Naive B cell (primary cell): ENCODE data around the gene CHTF18. TPM values are rescaled to one million over a fixed set of nuclear protein-coding genes. Genes with fewer than 3 reads are reported as not detected.
"Not testable (repeated sequence)": the region's sequence is repeated elsewhere in the genome, so short reads cannot be mapped to it uniquely, and the experiment has no call there.

Experiments used
- ATAC-seq, 2 donors: fragments of 150-1000 bp; cut with Tn5 transposase; 2 replicates each; pipeline ENCODE4 v1.10.0; 2021; ENCODE audit warnings: low read depth in 2 of 2, mild to moderate bottlenecking in 2 of 2, moderate library complexity in 2 of 2
- DNase-seq: peaks from one replicate; pipeline ENCODE4 v3.0.0; 2022
- H3K27ac Mint-ChIP-seq, 6 donors: one replicate each; pipeline ENCODE4 v1.8.0; 2020 to 2022; ENCODE audit warnings: mild to moderate bottlenecking in 6 of 6, mixed read lengths in 6 of 6, moderate library complexity in 5 of 6, inconsistent platforms in 2 of 6
- H3K27me3 Mint-ChIP-seq, 3 donors: one replicate each; pipeline ENCODE4 v1.8.0; 2021 to 2022; ENCODE audit warnings: mixed read lengths in 3 of 3, mild to moderate bottlenecking in 1 of 3
- H3K36me3 Mint-ChIP-seq, 2 donors: one replicate each; pipeline ENCODE4 v1.8.0; 2020 to 2022; ENCODE audit warnings: mixed read lengths in 2 of 2, inconsistent platforms in 1 of 2, mild to moderate bottlenecking in 1 of 2
- H3K4me1 Mint-ChIP-seq, 3 donors: one replicate each; pipeline ENCODE4 v1.8.0; 2020 to 2022; ENCODE audit warnings: mixed read lengths in 3 of 3, inconsistent platforms in 1 of 3, mild to moderate bottlenecking in 1 of 3, moderate library complexity in 1 of 3
- H3K4me3 Mint-ChIP-seq, 8 donors: one replicate each; pipeline ENCODE4 v1.8.0; 2020 to 2022; ENCODE audit warnings: mild to moderate bottlenecking in 8 of 8, mixed read lengths in 8 of 8, moderate library complexity in 8 of 8, inconsistent platforms in 2 of 8
- H3K9me3 Mint-ChIP-seq, 7 donors: one replicate each; pipeline ENCODE4 v1.8.0; 2020 to 2022; ENCODE audit warnings: mixed read lengths in 7 of 7, mild to moderate bottlenecking in 5 of 7, inconsistent platforms in 2 of 7, moderate library complexity in 1 of 7
- polyA plus RNA-seq, 6 donors: library from polyadenylated mRNA; unstranded; fragments of 300-500 nt; fragmentation: Illumina TruSeq; gene quantifications; one replicate each; pipeline ENCODE4 v1.2.3, GENCODE V29; 2021; ENCODE audit warnings: low read depth in 6 of 6

CHTF18 gene
- polyA plus RNA-seq, 6 donors from 2014 or later, result 3.4 to 8.4 (median 4.6) TPM

- Mint-ChIP-seq H3K9me3 (peaks cover 0 to 6% (median 4%) of the 10 kb centered on the region in 7 donors), H3K4me1 (peaks cover 8 to 29% (median 12%) of the 10 kb centered on the region in 3 donors), H3K27ac (no peak overlapping the region), H3K27me3 (peaks cover 2 to 12% (median 6%) of the 10 kb centered on the region in 3 donors), H3K4me3 (peak overlapping the region in 3 of 8 donors; percentile 28 to 59 (median 42)), H3K36me3 (no peaks in the 10 kb centered on the region)
- DNase-seq, result no peak
- no peak for ATAC-seq
These were observed 29.7 kb downstream of the CHTF18 start for GRCh38 chr16:818132-818531.

- ATAC-seq, result no peak
- H3K27me3 Mint-ChIP-seq, result peaks cover 0 to 10% (median 6%) of the 10 kb centered on the region in 3 donors
- peaks cover 0 to 6% (median 4%) of the 10 kb centered on the region in 7 donors for H3K9me3 Mint-ChIP-seq
- H3K36me3 Mint-ChIP-seq, result no peaks in the 10 kb centered on the region
- H3K4me3 Mint-ChIP-seq, result no peak overlapping the region
- no peak overlapping the region for H3K27ac Mint-ChIP-seq
- DNase-seq, result no peak
- H3K4me1 Mint-ChIP-seq, result peaks cover 7 to 29% (median 11%) of the 10 kb centered on the region in 3 donors
These were observed 30.2 kb downstream of the CHTF18 start for GRCh38 chr16:818592-818991.

GRCh38 chr16:819336-820043 is 31.1 kb downstream of the CHTF18 start:
- Mint-ChIP-seq H3K9me3 (peaks cover 0 to 6% (median 4%) of the 10 kb centered on the region in 7 donors), H3K27ac (peak overlapping the region in 2 of 6 donors; percentile 40 to 83), H3K4me1 (peaks cover 7 to 26% (median 11%) of the 10 kb centered on the region in 3 donors), H3K4me3 (peak overlapping the region in 7 of 8 donors; percentile 1 to 83 (median 50)), H3K27me3 (peaks cover 0 to 6% (median 5%) of the 10 kb centered on the region in 3 donors), H3K36me3 (no peaks in the 10 kb centered on the region)
- ATAC-seq (peak; percentile 77 to 83), DNase-seq (no peak)

GRCh38 chr16:820044-820408 is 31.6 kb downstream of the CHTF18 start:
- not testable (repeated sequence) for H3K27me3 Mint-ChIP-seq, H3K9me3 Mint-ChIP-seq, H3K36me3 Mint-ChIP-seq, DNase-seq
- Mint-ChIP-seq H3K4me3 (peak overlapping the region in 6 of 8 donors; percentile 5 to 83 (median 59)), H3K4me1 (peaks cover 7 to 26% (median 11%) of the 10 kb centered on the region in 3 donors), H3K27ac (peak overlapping the region in 2 of 6 donors; percentile 59 to 83)
- ATAC-seq, result peak; percentile 51 to 52

- H3K4me3 Mint-ChIP-seq, result peak overlapping the region in 2 of 8 donors; percentile 60 to 83
- no peak for ATAC-seq
- H3K9me3 Mint-ChIP-seq, result peaks cover 0 to 6% (median 4%) of the 10 kb centered on the region in 7 donors
- peaks cover 0 to 8% (median 7%) of the 10 kb centered on the region in 3 donors for H3K27me3 Mint-ChIP-seq
- peaks cover 7 to 26% (median 11%) of the 10 kb centered on the region in 3 donors for H3K4me1 Mint-ChIP-seq
- H3K27ac Mint-ChIP-seq, result no peak overlapping the region
- DNase-seq, result no peak
- H3K36me3 Mint-ChIP-seq, result no peaks in the 10 kb centered on the region
These were observed 32.3 kb downstream of the CHTF18 start for GRCh38 chr16:820748-821147.

GRCh38 chr16:821751-822150 is 33.3 kb downstream of the CHTF18 start:
- H3K4me1 Mint-ChIP-seq, result peaks cover 7 to 26% (median 11%) of the 10 kb centered on the region in 3 donors
- ATAC-seq, result no peak
- H3K27me3 Mint-ChIP-seq, result peaks cover 0 to 11% (median 11%) of the 10 kb centered on the region in 3 donors
- H3K36me3 Mint-ChIP-seq, result no peaks in the 10 kb centered on the region
- no peak overlapping the region for H3K27ac Mint-ChIP-seq
- DNase-seq, result no peak
- peaks cover 0 to 6% (median 4%) of the 10 kb centered on the region in 7 donors for H3K9me3 Mint-ChIP-seq
- H3K4me3 Mint-ChIP-seq, result no peak overlapping the region

- peaks cover 7 to 26% (median 11%) of the 10 kb centered on the region in 3 donors for H3K4me1 Mint-ChIP-seq
- H3K27me3 Mint-ChIP-seq, result peaks cover 0 to 11% (median 11%) of the 10 kb centered on the region in 3 donors
- no peaks in the 10 kb centered on the region for H3K36me3 Mint-ChIP-seq
- H3K9me3 Mint-ChIP-seq, result peaks cover 0 to 6% (median 4%) of the 10 kb centered on the region in 7 donors
- no peak for DNase-seq
- no peak overlapping the region for H3K4me3 Mint-ChIP-seq
- H3K27ac Mint-ChIP-seq, result no peak overlapping the region
- no peak for ATAC-seq
These were observed 33.9 kb downstream of the CHTF18 start for GRCh38 chr16:822174-822908.

GRCh38 chr16:822909-823297 is 34.5 kb downstream of the CHTF18 start:
- H3K27me3 Mint-ChIP-seq, result peaks cover 0 to 11% (median 11%) of the 10 kb centered on the region in 3 donors
- no peaks in the 10 kb centered on the region for H3K36me3 Mint-ChIP-seq
- no peak overlapping the region for H3K4me3 Mint-ChIP-seq
- ATAC-seq (no peak), DNase-seq (no peak)
- no peak overlapping the region for H3K27ac Mint-ChIP-seq
- peaks cover 7 to 23% (median 11%) of the 10 kb centered on the region in 3 donors for H3K4me1 Mint-ChIP-seq
- H3K9me3 Mint-ChIP-seq, result peaks cover 0 to 6% (median 4%) of the 10 kb centered on the region in 7 donors

GRCh38 chr16:824194-824593 is 35.8 kb downstream of the CHTF18 start:
- DNase-seq, result no peak
- no peak for ATAC-seq
- Mint-ChIP-seq H3K36me3 (no peaks in the 10 kb centered on the region), H3K27ac (no peak overlapping the region), H3K4me1 (peaks cover 7 to 20% (median 11%) of the 10 kb centered on the region in 3 donors), H3K4me3 (no peak overlapping the region), H3K9me3 (peaks cover 0 to 6% (median 4%) of the 10 kb centered on the region in 7 donors), H3K27me3 (peaks cover 0 to 11% (median 11%) of the 10 kb centered on the region in 3 donors)

- Mint-ChIP-seq H3K36me3 (no peaks in the 10 kb centered on the region), H3K4me1 (peaks cover 6 to 16% (median 7%) of the 10 kb centered on the region in 3 donors), H3K4me3 (no peak overlapping the region), H3K9me3 (peaks cover 0 to 6% (median 3%) of the 10 kb centered on the region in 7 donors), H3K27ac (no peak overlapping the region), H3K27me3 (peaks cover 0 to 11% (median 10%) of the 10 kb centered on the region in 3 donors)
- no peak for DNase-seq
- ATAC-seq, result no peak
These were observed 36.2 kb downstream of the CHTF18 start for GRCh38 chr16:824601-825000.

- peaks cover 0 to 16% (median 5%) of the 10 kb centered on the region in 3 donors for H3K27me3 Mint-ChIP-seq
- peaks cover 0 to 4% (median 0%) of the 10 kb centered on the region in 7 donors for H3K9me3 Mint-ChIP-seq
- peaks cover 0 to 7% (median 0%) of the 10 kb centered on the region in 3 donors for H3K4me1 Mint-ChIP-seq
- DNase-seq, result no peak
- no peak for ATAC-seq
- H3K36me3 Mint-ChIP-seq, result no peaks in the 10 kb centered on the region
- H3K27ac Mint-ChIP-seq, result no peak overlapping the region
- no peak overlapping the region for H3K4me3 Mint-ChIP-seq
These were observed 37.1 kb downstream of the CHTF18 start for GRCh38 chr16:825341-826061.

GRCh38 chr16:827513-827912 is 39.1 kb downstream of the CHTF18 start:
- H3K4me3 Mint-ChIP-seq, result no peak overlapping the region
- H3K27ac Mint-ChIP-seq, result no peak overlapping the region

GRCh38 chr16:828891-829290 is 40.5 kb downstream of the CHTF18 start:
- Mint-ChIP-seq H3K27me3 (peaks cover 0 to 17% (median 5%) of the 10 kb centered on the region in 3 donors), H3K36me3 (no peaks in the 10 kb centered on the region), H3K27ac (no peak overlapping the region), H3K9me3 (no peaks in the 10 kb centered on the region), H3K4me3 (no peak overlapping the region), H3K4me1 (no peaks in the 10 kb centered on the region)
- ATAC-seq (no peak), DNase-seq (no peak)

More at GRCh38 chr16:827513-827912, 39.1 kb downstream of the CHTF18 start:
- Mint-ChIP-seq H3K9me3 (no peaks in the 10 kb centered on the region), H3K27me3 (peaks cover 0 to 11% (median 5%) of the 10 kb centered on the region in 3 donors), H3K4me1 (no peaks in the 10 kb centered on the region), H3K36me3 (no peaks in the 10 kb centered on the region)
- ATAC-seq (no peak), DNase-seq (no peak)
